SU-DHL-6 (cell line): ENCODE data around the gene CST4.

ENCODE experiments used
- H2AFZ ChIP-seq: fragments of 200-600 bp; sonication (generic); 2 replicates; pipeline ENCODE4 v1.6.1; 2014; ENCODE audit warnings: low read depth, mild to moderate bottlenecking, moderate library complexity, mixed read lengths, antibody characterized with exemption, low read length; ENCODE audit not compliant: severe bottlenecking
- H3F3A ChIP-seq: fragments of 200-600 bp; shearing (Covaris generic); 2 replicates; pipeline ENCODE4 v1.6.0; 2016; ENCODE audit warnings: antibody characterized with exemption, mild to moderate bottlenecking; ENCODE audit not compliant: insufficient read depth
- H3K27ac ChIP-seq: fragments of 200-600 bp; sonication (generic); 2 replicates; pipeline ENCODE4 v1.5.1; 2016; ENCODE audit warnings: low read depth, mild to moderate bottlenecking, low read length, moderate library complexity, mixed read lengths
- H3K27me3 ChIP-seq: fragments of 200-600 bp; sonication (generic), shearing (Covaris generic); 2 replicates; pipeline ENCODE4 v1.6.0; 2014; ENCODE audit warnings: mild to moderate bottlenecking, low read length
- H3K36me3 ChIP-seq: fragments of 200-600 bp; sonication (generic); 2 replicates; pipeline ENCODE4 v1.6.1; 2014; ENCODE audit warnings: mild to moderate bottlenecking, low read length, mixed read lengths
- H3K4me2 ChIP-seq: fragments of 300-600, 200-600 bp; shearing (Covaris generic), sonication (generic); 2 replicates; pipeline ENCODE4 v1.6.0; 2014; ENCODE audit warnings: low read length, low read depth, mild to moderate bottlenecking; ENCODE audit not compliant: poor library complexity, severe bottlenecking
- H3K4me3 ChIP-seq: fragments of 200-600 bp; sonication (generic); 2 replicates; pipeline ENCODE4 v1.5.1; 2014; ENCODE audit warnings: antibody characterized with exemption, low read length, mild to moderate bottlenecking, mixed read lengths; ENCODE audit not compliant: insufficient read depth, poor library complexity, severe bottlenecking
- H3K79me2 ChIP-seq: fragments of 200-600 bp; sonication (generic); 2 replicates; pipeline ENCODE4 v1.6.1; 2014; ENCODE audit warnings: mild to moderate bottlenecking, low read length, moderate library complexity; ENCODE audit not compliant: insufficient read depth
- H3K9ac ChIP-seq: fragments of 200-600 bp; sonication (generic); 2 replicates; pipeline ENCODE4 v1.7.0; 2014; ENCODE audit warnings: mild to moderate bottlenecking, low read length
- H3K9me2 ChIP-seq: fragments of 200-600 bp; sonication (generic); replicated peaks from 2 replicates; pipeline ENCODE4 v1.6.1; 2014; ENCODE audit warnings: low read length; ENCODE audit not compliant: insufficient read depth
- H3K9me3 ChIP-seq: fragments of 200-600 bp; sonication (generic); 2 replicates; pipeline ENCODE4 v1.6.1; 2014; ENCODE audit warnings: low read length, mixed read lengths; ENCODE audit not compliant: insufficient read depth
- H4K20me1 ChIP-seq: fragments of 200-600 bp; sonication (generic); 2 replicates; pipeline ENCODE4 v1.6.1; 2014; ENCODE audit warnings: low read depth, mild to moderate bottlenecking, antibody characterized with exemption, low read length, moderate library complexity, mixed read lengths
- CTCF ChIP-seq: fragments of 200-600 bp; sonication (generic); IDR thresholded peaks from one replicate; pipeline ENCODE4 v1.5.1; 2017; ENCODE audit warnings: antibody characterized with exemption, mild to moderate bottlenecking, low read length, moderate library complexity; ENCODE audit not compliant: insufficient read depth, poor library complexity, severe bottlenecking
- EZH2phosphoT487 ChIP-seq: fragments of 200-600 bp; sonication (generic), shearing (Covaris generic); conservative IDR thresholded peaks from 2 replicates; pipeline ENCODE4 v1.6.1; 2018; ENCODE audit warnings: mild to moderate bottlenecking, antibody characterized with exemption, low read length, moderate library complexity, mixed read lengths

Gene CST4

GRCh38 chr20:23663180-23663579 lies 25.7 kb downstream of the CST4 start:
- no peak overlapping the region for H3K4me3 ChIP-seq

GRCh38 chr20:23662276-23662870 lies 26.5 kb downstream of the CST4 start:
- Histone ChIP-seq H3K4me2 (no peak overlapping the region), H3K9me2 (no peaks in the 10 kb centered on the region), H3K9ac (no peak overlapping the region), H3F3A (no peaks in the 10 kb centered on the region), H2AFZ (no peak overlapping the region), H3K36me3 (no peaks in the 10 kb centered on the region), H3K4me3 (no peak overlapping the region), H3K79me2 (no peaks in the 10 kb centered on the region), H3K27ac (no peak overlapping the region), H3K27me3 (no peaks in the 10 kb centered on the region), H4K20me1 (no peaks in the 10 kb centered on the region), H3K9me3 (no peaks in the 10 kb centered on the region)
- TF ChIP-seq EZH2phosphoT487, result no peak
- TF ChIP-seq CTCF, result no peak

More at GRCh38 chr20:23663180-23663579, 25.7 kb downstream of the CST4 start:
- Histone ChIP-seq H3K9me2 (no peaks in the 10 kb centered on the region), H3K9me3 (no peaks in the 10 kb centered on the region), H2AFZ (no peak overlapping the region), H3K27me3 (no peaks in the 10 kb centered on the region), H4K20me1 (no peaks in the 10 kb centered on the region), H3K79me2 (no peaks in the 10 kb centered on the region), H3K4me2 (no peak overlapping the region), H3F3A (no peaks in the 10 kb centered on the region), H3K27ac (no peak overlapping the region), H3K9ac (no peak overlapping the region), H3K36me3 (no peaks in the 10 kb centered on the region)
- TF ChIP-seq EZH2phosphoT487, result no peak
- no peak for TF ChIP-seq CTCF

GRCh38 chr20:23661002-23661429 lies 27.8 kb downstream of the CST4 start:
- Histone ChIP-seq H3K9ac (no peak overlapping the region), H2AFZ (no peak overlapping the region), H3F3A (no peaks in the 10 kb centered on the region), H3K27ac (no peak overlapping the region), H3K27me3 (no peaks in the 10 kb centered on the region), H3K9me2 (no peaks in the 10 kb centered on the region), H3K9me3 (no peaks in the 10 kb centered on the region), H4K20me1 (no peaks in the 10 kb centered on the region), H3K4me2 (no peak overlapping the region), H3K79me2 (no peaks in the 10 kb centered on the region), H3K36me3 (no peaks in the 10 kb centered on the region), H3K4me3 (no peak overlapping the region)
- TF ChIP-seq EZH2phosphoT487 (no peak), CTCF (no peak)
